Fibroblast of lung (primary cell): Measurements from ENCODE around the gene GPC3. TPM values are rescaled to one million over a fixed set of nuclear protein-coding genes. Genes with fewer than 3 reads are reported as not detected.
A peak's percentile ranks its signal among the peaks of the same experiment; 100 is the strongest.

Experiments
- DNase-seq, 2 donors: peaks; one replicate each; pipeline versions ENCODE4 v3.0.0 to v3.0.0-alpha.2; 2010; ENCODE audit warnings: low read depth in 2 of 2
- H2AFZ ChIP-seq: 2 replicates; pipeline ENCODE4 v1.5.1; 2012; ENCODE audit warnings: low read length, control low read depth, inconsistent platforms
- H3K27ac ChIP-seq: 2 replicates; pipeline ENCODE4 v1.5.1; 2011; ENCODE audit warnings: low read length, control low read depth; ENCODE audit not compliant: insufficient read depth
- H3K27me3 ChIP-seq: 2 replicates; pipeline ENCODE4 v1.5.1; 2011; ENCODE audit warnings: mild to moderate bottlenecking, low read length; ENCODE audit not compliant: control insufficient read depth, insufficient read depth
- H3K36me3 ChIP-seq: 2 replicates; pipeline ENCODE4 v1.5.1; 2011; ENCODE audit warnings: low read length; ENCODE audit not compliant: control insufficient read depth, insufficient read depth
- H3K4me1 ChIP-seq: 2 replicates; pipeline ENCODE4 v1.5.1; 2011; ENCODE audit warnings: low read length; ENCODE audit not compliant: control insufficient read depth, insufficient read depth; ENCODE audit errors: extremely low read depth
- H3K4me2 ChIP-seq: 2 replicates; pipeline ENCODE4 v1.5.1; 2011; ENCODE audit warnings: low read length, control low read depth; ENCODE audit not compliant: insufficient read depth; ENCODE audit errors: extremely low read depth
- H3K4me3 ChIP-seq, 4 experiments: fragments of 200-600 bp in 1 of 4; sonication (generic) in 1 of 4; replicated peaks in 1 of 4; 2 replicates each; pipeline ENCODE4 v1.5.1; 2011 to 2016; ENCODE audit warnings: low read length in 4 of 4, low read depth in 3 of 4, mild to moderate bottlenecking in 3 of 4, control low read depth in 2 of 4, inconsistent platforms in 1 of 4, mixed read lengths in 1 of 4; ENCODE audit not compliant: insufficient read depth in 1 of 4; ENCODE audit errors: control extremely low read depth in 1 of 4
- H3K79me2 ChIP-seq: 2 replicates; pipeline ENCODE4 v1.5.1; 2012; ENCODE audit warnings: mild to moderate bottlenecking, low read length, inconsistent platforms; ENCODE audit not compliant: control insufficient read depth, insufficient read depth
- H3K9ac ChIP-seq: 2 replicates; pipeline ENCODE4 v1.5.1; 2011; ENCODE audit warnings: mild to moderate bottlenecking, low read length, control low read depth; ENCODE audit not compliant: insufficient read depth
- H3K9me3 ChIP-seq: 2 replicates; pipeline ENCODE4 v1.5.1; 2012; ENCODE audit warnings: low read depth, low read length; ENCODE audit not compliant: control insufficient read depth, insufficient read depth
- H4K20me1 ChIP-seq: 2 replicates; pipeline ENCODE4 v1.5.1; 2011; ENCODE audit warnings: low read length; ENCODE audit not compliant: control insufficient read depth, insufficient read depth; ENCODE audit errors: extremely low read depth
- CTCF ChIP-seq, 2 donors: IDR thresholded peaks in 1 of 2; conservative IDR thresholded peaks in 1 of 2; 1 replicate in 1 of 2; 2 replicates in 1 of 2; pipeline ENCODE4 v1.5.1; 2011 to 2012; ENCODE audit warnings: low read length in 2 of 2, control low read depth in 1 of 2, inconsistent platforms in 1 of 2, low read depth in 1 of 2, mild to moderate bottlenecking in 1 of 2
- EZH2 ChIP-seq: IDR thresholded peaks from 2 replicates; pipeline ENCODE4 v1.5.1; 2012; ENCODE audit warnings: low read length, control low read depth, mild to moderate bottlenecking; ENCODE audit errors: missing control alignments
- polyA plus RNA-seq, 2 donors: library from polyadenylated mRNA; depleted of rRNA in 1 of 2; stranded (reverse) in 1 of 2; unstranded in 1 of 2; fragments of >200 nt; gene quantifications; 2 replicates each; pipeline ENCODE4 v1.2.1, GENCODE V29; 2011 to 2012; ENCODE audit warnings: missing spikeins in 1 of 2
- total RNA-seq: library from RNA; depleted of rRNA; stranded (reverse); fragments of >200 nt; gene quantifications from 2 replicates; pipeline ENCODE4 v1.2.1, GENCODE V29; 2014

The GPC3 gene
- total and polyA plus RNA-seq, 2 donors (not counting 1 experiment from before 2014, with no cell fraction given) = 6.4 to 7.1 TPM

DNA sequence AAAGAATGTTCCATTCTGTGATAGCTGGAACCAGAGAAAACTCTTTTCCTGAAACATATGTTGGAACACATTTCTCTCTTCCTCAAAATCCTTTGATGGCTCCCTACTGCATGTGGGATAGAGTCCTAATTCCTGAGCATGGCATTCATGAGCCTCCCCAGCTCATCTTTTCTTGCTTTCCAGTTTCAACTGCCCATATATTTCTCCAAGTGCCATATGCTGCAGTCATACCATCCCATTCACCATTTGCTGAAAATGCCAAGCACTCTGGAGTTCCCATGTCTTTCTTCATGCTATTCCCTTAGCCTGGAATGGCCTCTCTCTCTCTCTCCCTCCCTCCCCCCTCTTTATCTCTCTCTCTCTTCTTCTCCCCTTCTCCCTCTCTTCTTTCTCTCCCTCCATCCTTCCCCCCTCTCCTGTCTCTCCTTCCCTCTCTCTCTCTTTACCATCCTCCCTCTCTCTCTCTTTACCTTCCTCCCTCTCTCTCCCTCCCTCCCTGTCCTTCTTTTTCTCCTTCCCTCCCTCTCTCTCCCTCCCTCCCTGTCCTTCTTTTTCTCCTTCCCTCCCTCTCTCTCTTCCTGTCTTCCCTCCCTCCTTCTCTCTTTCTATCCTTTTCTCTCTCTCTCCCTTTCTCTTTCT lies 436.0 kb downstream of the GPC3 start:
- Histone ChIP-seq H3K36me3 (no peaks in the 10 kb centered on the region), H3K27ac (no peak overlapping the region), H3K4me2 (no peak overlapping the region), H4K20me1 (no peaks in the 10 kb centered on the region), H3K9ac (no peak overlapping the region), H3K27me3 (no peaks in the 10 kb centered on the region), H3K4me1 (no peaks in the 10 kb centered on the region), H3K79me2 (no peaks in the 10 kb centered on the region), H2AFZ (no peak overlapping the region), H3K4me3 (no peak overlapping the region), H3K9me3 (no peaks in the 10 kb centered on the region)
- no peak for DNase-seq
- TF ChIP-seq CTCF (conservative IDR thresholded peaks at IDR 0.05 in 1 of 2, IDR thresholded peaks at IDR 0.05 in 1 of 2; ENCODE audit: low read depth in 1 of 2, low read length in 2 of 2) = no peak
- TF ChIP-seq EZH2 = no peak

- H3K4me2 ChIP-seq = no peak overlapping the region
- no peak overlapping the region for H2AFZ ChIP-seq
- no peak for TF ChIP-seq EZH2
- TF ChIP-seq CTCF (conservative IDR thresholded peaks at IDR 0.05 in 1 of 2, IDR thresholded peaks at IDR 0.05 in 1 of 2; ENCODE audit: low read depth in 1 of 2, low read length in 2 of 2) = no peak
- DNase-seq = peak in 1 of 2 donors; percentile 59
- H3K4me3 ChIP-seq = no peak overlapping the region
- H3K36me3 ChIP-seq = no peaks in the 10 kb centered on the region
- no peaks in the 10 kb centered on the region for H3K9me3 ChIP-seq
- H4K20me1 ChIP-seq = no peaks in the 10 kb centered on the region
- no peak overlapping the region for H3K9ac ChIP-seq
- no peaks in the 10 kb centered on the region for H3K27me3 ChIP-seq
- no peaks in the 10 kb centered on the region for H3K4me1 ChIP-seq
- H3K79me2 ChIP-seq = no peaks in the 10 kb centered on the region
- no peak overlapping the region for H3K27ac ChIP-seq
Observed at GRCh38 chrX:133546441-133546840, 439.0 kb downstream of the GPC3 start.

- Histone ChIP-seq H3K4me1 (no peaks in the 10 kb centered on the region), H3K79me2 (no peaks in the 10 kb centered on the region), H3K4me2 (no peak overlapping the region), H3K4me3 (no peak overlapping the region), H3K9ac (no peak overlapping the region), H4K20me1 (no peaks in the 10 kb centered on the region), H3K27me3 (no peaks in the 10 kb centered on the region), H3K36me3 (no peaks in the 10 kb centered on the region), H3K9me3 (no peaks in the 10 kb centered on the region), H3K27ac (no peak overlapping the region), H2AFZ (no peak overlapping the region)
- no peak for TF ChIP-seq CTCF (conservative IDR thresholded peaks at IDR 0.05 in 1 of 2, IDR thresholded peaks at IDR 0.05 in 1 of 2; ENCODE audit: low read depth in 1 of 2, low read length in 2 of 2)
- no peak for TF ChIP-seq EZH2
- no peak for DNase-seq
Observed at GRCh38 chrX:133544778-133545177, 440.6 kb downstream of the GPC3 start.
